HG03045 (cell line): ENCODE data around the gene FRK.
A peak's percentile ranks its signal among the peaks of the same experiment; 100 is the strongest.

Source experiments
- ATAC-seq: cut with Tn5 transposase; IDR thresholded peaks from one replicate; pipeline ENCODE4 v1.9.1; 2021; ENCODE audit warnings: mild to moderate bottlenecking, moderate library complexity; ENCODE audit not compliant: unreplicated experiment

FRK gene

DNA sequence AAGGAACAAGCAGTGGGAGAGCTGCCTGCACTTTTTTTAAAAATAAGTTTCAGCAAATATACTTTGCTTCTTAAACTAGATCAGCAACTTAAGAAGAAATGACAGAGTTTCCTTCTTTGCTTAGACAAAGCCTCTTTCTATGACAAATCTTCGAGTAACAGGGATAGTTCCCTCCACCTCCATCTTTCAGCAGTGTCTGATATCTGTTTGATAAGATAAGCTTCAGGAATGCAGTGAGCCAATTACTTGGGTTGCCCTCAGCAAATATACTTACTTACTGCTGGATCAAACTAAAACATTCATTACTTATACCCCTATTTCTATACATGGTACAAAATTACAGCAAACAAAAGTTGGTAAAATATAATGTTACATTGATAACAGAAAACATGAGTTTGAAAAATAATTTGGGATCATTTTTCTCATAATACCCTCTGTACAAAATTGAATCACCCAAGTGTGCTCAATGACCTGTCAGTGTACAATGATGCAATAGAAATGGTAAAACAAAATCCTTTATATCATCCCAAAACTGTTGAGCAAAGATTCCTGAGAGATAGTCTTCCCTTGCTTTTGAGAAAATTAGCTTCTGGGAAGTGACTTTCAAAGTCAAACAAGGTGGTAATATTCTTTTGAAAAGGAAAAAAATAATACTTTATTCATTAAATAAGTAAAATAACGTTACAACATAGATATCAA is 24.5 kb downstream of the FRK start:
- ATAC-seq: no peak

DNA sequence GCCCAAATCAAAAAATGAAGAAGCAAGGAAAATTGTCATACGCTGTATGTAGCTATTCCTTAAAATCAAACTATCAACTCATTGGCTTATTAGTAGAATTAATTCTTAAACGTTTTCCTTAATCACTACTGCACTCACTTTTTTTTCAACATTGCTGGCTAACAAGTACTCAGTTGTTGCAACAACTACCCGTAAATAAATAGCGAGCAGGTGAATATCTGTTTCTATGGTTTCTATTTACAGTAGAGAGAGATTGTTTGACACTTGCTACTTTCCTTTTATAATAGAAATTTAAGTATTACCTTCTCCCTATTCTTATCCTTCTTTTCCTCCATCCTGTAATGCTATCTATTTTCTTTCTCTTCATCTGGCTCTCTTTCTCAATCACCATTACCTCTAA is 25.1 kb downstream of the FRK start:
- ATAC-seq: no peak

GRCh38 chr6:116034327-116034726 is 26.4 kb downstream of the FRK start:
- no peak for ATAC-seq

DNA sequence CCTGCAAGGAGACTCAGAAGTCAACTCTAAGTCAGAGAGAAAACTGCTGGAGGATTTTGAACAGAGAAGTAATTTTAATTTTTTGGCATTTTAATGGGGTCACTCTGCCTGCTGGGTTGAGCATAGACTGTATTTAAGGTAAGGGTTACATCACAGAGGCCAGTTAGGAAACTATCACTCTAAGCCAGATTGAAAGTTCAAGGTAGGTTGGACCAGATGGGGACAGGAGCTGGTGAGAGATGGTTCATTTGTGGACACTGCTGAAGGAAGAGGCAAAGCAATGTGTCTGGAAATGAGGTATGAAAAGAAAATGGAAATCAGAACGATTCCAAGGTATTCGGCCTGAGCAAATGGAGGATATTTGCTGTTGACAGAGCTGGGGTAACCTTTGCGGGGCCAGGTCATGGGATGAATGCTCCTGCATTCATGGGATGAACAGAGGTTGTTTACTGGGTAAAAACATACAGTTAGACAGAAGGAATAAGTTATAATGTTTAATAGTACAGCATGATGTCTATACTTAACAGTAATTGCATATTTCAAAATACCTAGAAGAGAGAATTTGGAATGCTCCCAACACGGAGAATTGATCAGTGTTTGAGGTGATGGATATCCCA is 26.9 kb downstream of the FRK start:
- ATAC-seq: no peak

DNA sequence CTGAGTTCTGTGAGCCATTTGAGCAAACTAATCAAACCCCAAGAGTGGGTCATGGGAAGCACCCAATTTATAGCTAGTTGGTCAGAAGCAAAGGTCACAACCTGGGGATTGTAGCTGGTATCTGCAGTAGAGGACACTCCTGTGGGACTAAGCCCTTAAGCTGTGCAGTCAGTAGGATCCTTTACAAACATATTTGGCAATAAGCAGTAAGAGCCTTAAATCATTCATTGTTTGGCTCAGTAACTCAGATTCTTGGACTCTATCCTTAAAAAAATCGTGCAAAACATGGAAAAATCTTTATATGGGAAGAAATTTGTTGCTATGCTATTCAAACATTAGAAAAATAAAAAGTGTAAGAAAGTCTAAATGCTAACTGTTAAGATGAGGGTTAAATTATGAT is 29.9 kb downstream of the FRK start:
- no peak for ATAC-seq

DNA sequence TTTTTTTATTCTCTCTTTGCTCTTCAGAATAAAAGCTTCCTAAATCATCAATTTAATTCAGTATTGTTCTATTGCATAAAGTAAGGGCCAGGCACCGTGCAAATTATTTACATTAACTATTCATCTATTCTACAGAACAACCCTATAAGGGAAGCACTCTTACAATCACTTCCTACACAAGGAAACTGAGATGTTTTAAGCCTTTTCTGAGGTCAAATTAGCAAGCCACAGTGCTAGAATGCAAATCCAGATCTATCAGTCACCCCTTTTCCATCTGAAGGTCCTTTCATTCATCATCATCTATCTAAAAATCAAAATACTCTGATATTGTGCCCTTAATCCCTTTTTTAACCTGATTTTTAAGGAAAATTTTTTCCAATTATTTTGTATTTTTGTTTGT is 31.2 kb downstream of the FRK start:
- no peak for ATAC-seq

DNA sequence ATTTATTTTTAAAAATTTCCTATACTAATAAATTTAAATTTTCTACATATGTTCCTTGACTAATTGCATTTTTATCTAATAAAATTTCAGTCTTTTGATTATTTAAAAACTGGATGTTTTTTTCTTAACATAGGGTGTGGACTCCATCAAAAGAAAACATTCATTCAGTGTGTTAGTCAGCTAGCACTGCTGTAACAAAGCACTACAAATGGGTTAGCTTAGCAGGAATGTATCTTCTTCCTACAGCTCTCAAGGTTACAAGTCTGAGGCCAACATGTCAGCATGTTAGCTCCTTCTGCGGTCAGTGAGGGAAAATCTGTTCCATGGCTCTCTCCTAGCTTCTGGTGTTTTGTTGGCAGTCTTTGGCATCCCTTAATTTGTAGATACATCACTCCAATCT is 32.5 kb downstream of the FRK start:
- ATAC-seq: no peak

GRCh38 chr6:116027801-116028200 is 32.9 kb downstream of the FRK start:
- ATAC-seq: peak; percentile 54

DNA sequence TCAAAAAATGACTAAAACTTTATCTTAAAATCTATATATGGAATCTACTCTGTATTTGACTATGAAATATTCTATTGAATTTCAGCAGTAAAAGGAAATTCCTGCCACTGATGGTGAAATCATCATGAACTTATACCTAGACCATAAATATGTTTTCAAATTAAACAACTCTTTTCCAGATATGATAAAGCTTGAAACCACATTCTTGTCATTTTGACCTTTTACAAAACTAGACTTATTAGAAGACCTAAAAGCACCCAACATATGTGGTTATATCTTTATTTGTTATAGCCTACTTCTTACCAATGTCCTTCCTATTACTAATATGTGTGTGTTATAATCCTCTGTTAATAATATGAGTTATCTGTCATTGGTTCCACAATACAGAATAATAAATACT is 35.3 kb downstream of the FRK start:
- ATAC-seq: no peak

DNA sequence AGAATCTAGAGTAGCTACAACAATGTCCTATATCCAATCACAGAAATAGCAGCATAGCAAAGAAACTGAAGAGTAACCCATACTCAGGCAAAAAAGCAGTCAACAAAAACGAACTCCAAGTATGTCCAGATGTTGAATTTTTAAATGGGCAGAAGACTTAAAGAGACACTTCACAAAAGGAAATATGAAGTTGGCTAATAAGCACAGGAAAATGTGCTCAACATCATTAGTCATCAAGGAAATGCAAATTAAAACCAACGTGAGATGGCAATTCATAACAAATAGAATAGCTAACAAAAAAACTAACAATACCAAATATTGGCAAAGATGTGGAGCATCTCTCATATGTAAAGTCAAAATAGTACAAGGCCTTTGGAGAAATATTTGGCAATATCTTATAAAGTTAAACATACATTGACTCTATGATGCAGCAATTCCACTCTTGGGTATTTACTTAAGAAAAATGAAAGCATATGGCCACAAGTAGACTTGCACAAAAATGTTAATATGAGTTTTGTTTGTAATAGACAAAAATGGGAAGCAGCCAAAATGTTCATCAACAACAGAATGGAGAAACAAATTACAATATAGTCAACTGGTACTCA is 37.7 kb downstream of the FRK start:
- ATAC-seq: no peak

DNA sequence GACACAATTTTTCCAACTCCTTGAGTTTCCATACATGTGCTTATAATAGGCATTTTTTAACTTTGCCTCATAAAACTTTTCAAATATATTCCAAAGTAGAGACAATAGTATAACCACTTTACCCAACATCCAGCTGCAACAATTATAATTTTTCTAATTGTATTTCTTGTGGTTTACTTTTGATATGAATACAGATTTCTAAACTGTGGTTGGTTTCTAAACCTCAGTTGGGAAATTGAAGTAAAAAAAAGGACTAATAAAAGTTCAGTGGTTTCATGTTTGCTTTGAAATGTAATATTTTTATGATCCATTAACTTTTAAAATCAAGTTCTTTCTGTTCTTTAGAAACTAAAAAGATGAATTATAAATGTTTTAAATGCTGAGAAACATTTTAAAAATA is 40.0 kb downstream of the FRK start:
- no peak for ATAC-seq

DNA sequence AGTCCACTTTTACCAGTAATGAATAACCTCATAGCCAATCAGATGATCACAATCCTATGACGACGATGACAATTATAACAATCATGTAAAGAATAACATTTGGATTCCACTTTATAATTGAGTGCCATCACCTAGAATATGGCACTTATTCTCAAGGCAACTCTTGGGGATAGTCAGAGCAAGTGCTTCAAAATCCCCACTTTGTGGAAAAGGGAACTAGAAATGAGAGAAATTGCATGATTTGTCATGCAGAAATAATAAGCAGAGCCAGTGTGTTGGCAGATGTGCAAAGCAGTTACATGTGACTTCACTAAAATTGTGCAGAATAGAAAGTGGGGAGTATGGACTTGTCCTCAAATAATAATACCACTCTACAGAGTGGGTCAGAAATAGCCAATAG is 41.3 kb downstream of the FRK start:
- peak; percentile 71 for ATAC-seq

GRCh38 chr6:116018976-116019375 is 41.7 kb downstream of the FRK start:
- no peak for ATAC-seq

DNA sequence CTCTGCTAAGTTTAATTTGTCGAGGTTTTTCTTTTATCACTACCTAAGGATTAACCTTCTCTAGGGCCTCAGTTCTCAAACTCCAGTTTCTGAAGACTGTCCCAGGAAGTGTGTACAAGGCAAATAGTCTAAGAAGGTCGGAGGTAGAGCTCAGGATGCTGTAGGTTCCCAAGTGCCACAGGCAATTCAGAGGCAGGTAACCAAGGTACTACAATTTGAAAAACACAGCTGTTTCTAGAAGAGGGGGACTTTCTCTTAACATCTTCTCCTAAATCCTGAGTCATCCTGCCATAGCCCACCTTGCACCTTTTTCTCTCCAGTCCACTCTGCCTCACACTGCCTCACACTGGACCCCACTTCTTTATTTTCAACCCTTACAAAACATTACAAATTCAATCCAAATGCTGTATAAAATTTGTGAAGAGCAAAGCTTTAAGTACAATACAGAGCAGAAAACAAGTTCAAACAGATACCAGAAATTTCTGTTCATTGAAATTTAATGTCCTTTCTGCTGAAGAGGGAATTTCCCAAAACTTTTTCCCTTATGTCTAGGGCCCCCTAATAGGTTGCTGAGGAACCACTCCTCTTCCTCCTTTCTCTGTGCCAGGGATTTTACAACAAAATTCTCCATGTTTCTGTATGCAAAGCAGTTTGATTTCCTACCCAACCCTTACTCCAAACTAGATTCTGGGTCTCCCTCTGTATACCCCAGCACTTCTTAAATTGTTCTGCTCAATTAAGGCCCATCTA is 43.0 kb downstream of the FRK start:
- ATAC-seq: no peak

DNA sequence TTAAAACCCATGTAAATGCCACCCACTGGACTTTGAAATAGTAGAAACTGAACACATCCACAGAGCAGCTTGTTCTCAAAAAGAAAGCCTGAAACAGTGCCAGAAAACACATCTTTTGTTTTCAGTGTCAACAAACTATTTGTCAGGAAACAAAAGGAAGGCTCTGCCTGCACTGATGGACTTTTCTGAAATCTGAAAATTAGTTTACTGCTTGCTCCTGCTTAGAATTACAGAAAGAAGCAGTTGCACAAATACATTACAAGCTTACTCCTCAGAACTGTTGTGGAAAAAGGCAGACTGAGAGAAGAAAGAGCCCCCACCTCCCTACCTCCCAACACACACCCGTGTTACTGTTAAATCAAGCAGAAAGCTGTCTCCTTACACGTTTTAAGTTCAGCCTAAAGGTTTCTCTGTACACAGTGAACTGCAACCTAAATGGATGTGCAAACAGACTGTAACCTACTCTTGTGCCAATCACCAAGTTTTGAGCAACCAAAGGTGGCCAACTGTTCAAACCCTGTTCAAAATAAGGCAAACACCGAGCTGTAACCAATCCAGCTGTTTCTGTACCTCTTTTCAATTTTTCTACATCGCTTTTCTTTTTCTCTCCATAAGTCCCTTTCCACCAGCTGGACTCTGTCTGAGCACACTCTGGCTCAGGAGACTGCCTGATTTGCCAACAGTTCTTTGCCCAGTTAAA is 43.7 kb downstream of the FRK start:
- no peak for ATAC-seq

DNA sequence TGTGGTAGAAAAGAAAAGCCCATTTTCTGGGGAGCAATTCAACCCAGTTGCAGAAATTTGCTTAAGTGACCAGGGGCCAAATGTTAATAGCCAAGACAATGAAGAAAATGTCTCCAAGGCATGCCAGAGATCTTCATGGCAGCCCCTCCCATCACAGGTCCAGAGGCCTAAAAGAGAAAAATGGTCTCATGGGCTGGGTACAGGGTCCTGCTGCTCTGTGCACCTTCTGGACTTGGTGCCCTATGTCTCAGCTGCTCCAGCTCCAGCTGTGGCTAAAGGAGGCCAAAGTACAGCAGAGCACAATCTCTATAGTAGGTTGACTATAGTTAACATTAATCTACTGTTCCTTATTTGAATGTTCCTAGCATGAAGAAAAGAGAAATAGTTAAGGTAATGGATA is 44.7 kb downstream of the FRK start:
- no peak for ATAC-seq

- no peak for ATAC-seq
These were observed 45.1 kb downstream of the FRK start for GRCh38 chr6:116015561-116015960.

DNA sequence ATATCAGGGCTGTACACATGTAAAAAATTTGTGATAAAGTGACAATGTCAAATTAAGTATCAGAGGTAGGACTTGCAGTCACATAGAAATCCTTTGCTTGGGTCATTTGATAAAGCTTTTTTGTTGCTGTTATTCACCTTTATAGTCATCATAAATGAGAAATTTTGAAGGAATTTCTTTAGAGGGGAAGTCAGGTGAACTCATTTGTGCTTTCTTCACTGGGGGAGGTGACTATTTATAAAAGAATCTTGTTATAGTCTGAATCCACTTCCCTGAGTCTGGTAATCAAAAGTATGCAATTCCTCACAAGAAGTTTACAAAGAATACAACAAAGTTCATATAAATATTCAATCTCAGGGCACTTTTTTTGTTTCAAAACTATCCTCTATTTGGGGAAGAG is 47.7 kb downstream of the FRK start:
- ATAC-seq: no peak

- no peak for ATAC-seq
These were observed 48.2 kb downstream of the FRK start for GRCh38 chr6:116012471-116012949.

GRCh38 chr6:116011520-116011919 is 49.2 kb downstream of the FRK start:
- ATAC-seq: no peak

DNA sequence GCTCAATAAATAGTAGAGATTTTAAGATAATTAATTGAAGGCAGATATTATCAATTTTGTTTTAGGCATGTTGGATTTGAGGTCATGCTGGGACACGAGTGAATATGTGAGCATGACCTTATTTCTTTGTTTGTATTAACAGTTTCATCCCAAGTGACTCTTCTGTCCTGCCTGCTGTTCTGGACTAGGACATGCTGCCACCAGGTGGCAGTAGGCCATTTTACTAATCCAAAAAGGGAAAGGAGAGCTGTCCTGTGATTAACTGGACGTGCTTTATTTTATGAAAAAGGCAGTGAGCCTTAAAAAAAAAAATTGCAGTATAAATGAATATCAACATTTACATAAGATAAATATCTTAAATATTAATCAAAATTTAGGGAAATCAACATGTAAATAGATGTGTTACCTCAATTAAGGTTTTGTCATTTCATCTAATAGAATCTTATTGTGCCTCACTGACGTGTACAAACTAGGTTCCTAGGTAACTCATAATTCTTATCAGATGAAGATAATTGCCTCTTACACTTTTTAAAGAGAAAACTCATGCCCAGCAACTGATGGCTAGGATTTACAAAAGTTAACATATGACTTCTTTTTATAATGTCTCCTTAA is 49.8 kb downstream of the FRK start:
- ATAC-seq: no peak
